ENCODE data around the gene NMU.

GRCh38 chr4:55560096-55560495, 76.0 kb downstream of the NMU start:
- no peak for TF ChIP-seq CTCF (IDR thresholded peaks at IDR 0.05 in 2 of 3, conservative IDR thresholded peaks at IDR 0.05 in 1 of 3; ENCODE audit: control insufficient read depth in 2 of 3, extremely low read depth in 1 of 3, insufficient read depth in 1 of 3, low read depth in 3 of 3, low read length in 3 of 3)
- no peak for TF ChIP-seq ZNF24 (IDR thresholded peaks at IDR 0.05)
- no peak for TF ChIP-seq SREBF2 (IDR thresholded peaks at IDR 0.05; ENCODE audit: low read length)
- TF ChIP-seq POLR2AphosphoS5 (IDR thresholded peaks at IDR 0.05; ENCODE audit: low read length) = no peak
- no peak for TF ChIP-seq CBFB (IDR thresholded peaks at IDR 0.05; ENCODE audit: low read depth)

Measured in GM12878 (cell line).